OCI-LY1 (cell line): Measurements from ENCODE around the gene EBP.

Experiments used
- CTCF ChIP-seq: fragments of 200-600 bp; sonication (generic), shearing (Covaris generic); IDR thresholded peaks from 2 replicates; pipeline ENCODE4 v1.5.1; 2017; ENCODE audit warnings: mild to moderate bottlenecking, antibody characterized with exemption, low read length, moderate library complexity, mixed read lengths
- EZH2 ChIP-seq: fragments of 200-600 bp; sonication (generic), shearing (Covaris generic); IDR thresholded peaks from 2 replicates; pipeline ENCODE4 v1.8.0; 2017; ENCODE audit warnings: borderline replicate concordance, mixed run types, mild to moderate bottlenecking, antibody characterized with exemption, low read length, moderate library complexity, mixed read lengths

GRCh38 chrX:48489296-48489695 lies 32.3 kb upstream of the EBP start:
- no peak for TF ChIP-seq EZH2
- no peak for TF ChIP-seq CTCF
